Ectodermal cell (in vitro differentiated cells): ENCODE data around the gene CPN2.

Source experiments
- H3K27ac ChIP-seq: 2 replicates; pipeline ENCODE4 v1.7.0; 2013; ENCODE audit warnings: mild to moderate bottlenecking, low read depth, low read length; ENCODE audit not compliant: insufficient read depth, poor library complexity, severe bottlenecking
- H3K27me3 ChIP-seq: 2 replicates; pipeline ENCODE4 v1.7.0; 2013; ENCODE audit warnings: mild to moderate bottlenecking, low read length; ENCODE audit not compliant: insufficient read depth, control insufficient read depth, poor library complexity, severe bottlenecking
- H3K36me3 ChIP-seq: one replicate; pipeline ENCODE4 v1.7.0; 2013; ENCODE audit warnings: low read length; ENCODE audit not compliant: control insufficient read depth, insufficient read depth
- H3K4me1 ChIP-seq: one replicate; pipeline ENCODE4 v1.7.0; 2013; ENCODE audit warnings: low read length; ENCODE audit not compliant: control insufficient read depth, insufficient read depth
- H3K4me3 ChIP-seq: 2 replicates; pipeline ENCODE4 v1.7.0; 2013; ENCODE audit warnings: low read depth, low read length, control low read depth; ENCODE audit not compliant: insufficient read depth
- H3K9me3 ChIP-seq: 2 replicates; pipeline ENCODE4 v1.7.0; 2013; ENCODE audit warnings: mild to moderate bottlenecking, low read length, moderate library complexity; ENCODE audit not compliant: control insufficient read depth
- WGBS, 2 experiments: methylation state at CpG; one replicate each; pipeline ENCODE4 v1.1.7; 2013; ENCODE audit warnings: missing lambda C conversion rate in 2 of 2; 5-methylcytosine and 5-hydroxymethylcytosine counted together

CPN2 gene

GRCh38 chr3:194325424-194326153 lies 25.5 kb downstream of the CPN2 start:
- Histone ChIP-seq H3K9me3 (no peaks in the 10 kb centered on the region), H3K4me3 (no peak overlapping the region), H3K27me3 (no peaks in the 10 kb centered on the region), H3K27ac (no peak overlapping the region), H3K36me3 (no peaks in the 10 kb centered on the region), H3K4me1 (no peaks in the 10 kb centered on the region)
- 91% methylated on average over 15 of the region's 15 CpGs for whole genome bisulfite sequencing, 2 experiments

- Histone ChIP-seq H3K4me1 (no peaks in the 10 kb centered on the region), H3K27ac (no peak overlapping the region), H3K27me3 (no peaks in the 10 kb centered on the region), H3K4me3 (no peak overlapping the region), H3K36me3 (no peaks in the 10 kb centered on the region), H3K9me3 (no peaks in the 10 kb centered on the region)
- 89 to 92% methylated on average over 3 of the region's 3 CpGs for WGBS, 2 experiments
Measured at GRCh38 chr3:194324823-194325327, 26.3 kb downstream of the CPN2 start.

- no peak overlapping the region for H3K27ac ChIP-seq
- H3K9me3 ChIP-seq, result no peaks in the 10 kb centered on the region
- H3K36me3 ChIP-seq, result no peaks in the 10 kb centered on the region
- H3K27me3 ChIP-seq, result no peaks in the 10 kb centered on the region
- WGBS, 2 experiments, result 84% methylated on average over 39 of the region's 39 CpGs
- H3K4me1 ChIP-seq, result no peaks in the 10 kb centered on the region
- H3K4me3 ChIP-seq, result no peak overlapping the region
Measured at GRCh38 chr3:194323785-194324735, 27.1 kb downstream of the CPN2 start.

GRCh38 chr3:194322678-194323211 lies 28.4 kb downstream of the CPN2 start:
- 88 to 90% methylated on average over 18 of the region's 18 CpGs for WGBS, 2 experiments
- Histone ChIP-seq H3K9me3 (peaks cover 2% of the 10 kb centered on the region), H3K27me3 (no peaks in the 10 kb centered on the region), H3K36me3 (no peaks in the 10 kb centered on the region), H3K27ac (no peak overlapping the region), H3K4me1 (no peaks in the 10 kb centered on the region), H3K4me3 (no peak overlapping the region)

GRCh38 chr3:194321693-194322640 lies 29.2 kb downstream of the CPN2 start:
- H3K4me3 ChIP-seq, result no peak overlapping the region
- H3K27ac ChIP-seq, result no peak overlapping the region
- 94 to 95% methylated on average over 26 of the region's 26 CpGs for WGBS, 2 experiments
- H3K9me3 ChIP-seq, result peaks cover 2% of the 10 kb centered on the region
- no peaks in the 10 kb centered on the region for H3K4me1 ChIP-seq
- H3K36me3 ChIP-seq, result no peaks in the 10 kb centered on the region
- peaks cover 6% of the 10 kb centered on the region for H3K27me3 ChIP-seq

- Histone ChIP-seq H3K9me3 (peaks cover 2% of the 10 kb centered on the region), H3K27ac (no peak overlapping the region), H3K36me3 (no peaks in the 10 kb centered on the region), H3K27me3 (peaks cover 18% of the 10 kb centered on the region), H3K4me3 (no peak overlapping the region), H3K4me1 (no peaks in the 10 kb centered on the region)
- 79 to 82% methylated on average over 8 to 10 of the region's 10 CpGs for WGBS, 2 experiments
Measured at GRCh38 chr3:194320744-194321243, 30.3 kb downstream of the CPN2 start.

- Histone ChIP-seq H3K4me1 (peaks cover 4% of the 10 kb centered on the region), H3K4me3 (no peak overlapping the region), H3K27me3 (peaks cover 19% of the 10 kb centered on the region), H3K9me3 (peaks cover 2% of the 10 kb centered on the region), H3K27ac (no peak overlapping the region), H3K36me3 (no peaks in the 10 kb centered on the region)
- WGBS, 2 experiments, result 90 to 95% methylated on average over 5 of the region's 5 CpGs
Measured at GRCh38 chr3:194320100-194320499, 31.0 kb downstream of the CPN2 start.

GRCh38 chr3:194318511-194319161 lies 32.5 kb downstream of the CPN2 start:
- Histone ChIP-seq H3K27me3 (peaks cover 23% of the 10 kb centered on the region), H3K27ac (no peak overlapping the region), H3K4me1 (peaks cover 9% of the 10 kb centered on the region), H3K4me3 (no peak overlapping the region), H3K9me3 (peaks cover 2% of the 10 kb centered on the region), H3K36me3 (no peaks in the 10 kb centered on the region)
- WGBS, 2 experiments, result 82 to 83% methylated on average over 3 of the region's 3 CpGs

- Histone ChIP-seq H3K4me1 (peaks cover 16% of the 10 kb centered on the region), H3K36me3 (no peaks in the 10 kb centered on the region), H3K4me3 (no peak overlapping the region), H3K9me3 (peaks cover 2% of the 10 kb centered on the region), H3K27me3 (peaks cover 35% of the 10 kb centered on the region), H3K27ac (no peak overlapping the region)
- 88 to 95% methylated on average over 6 of the region's 6 CpGs for WGBS, 2 experiments
Measured at GRCh38 chr3:194316918-194317317, 34.2 kb downstream of the CPN2 start.
